GM12878 (cell line): ENCODE data around the gene ALG8. TPM values are rescaled to one million over a fixed set of nuclear protein-coding genes. Genes with fewer than 3 reads are reported as not detected.

ENCODE experiments used
- ATAC-seq: fragments of 200-7000 bp; cut with Tn5 transposase; 3 replicates; pipeline ENCODE4 v1.9.1; 2020; ENCODE audit warnings: mild to moderate bottlenecking, moderate library complexity
- BruUV-seq: library from RNA; stranded (reverse); fragments of 400-500 nt; replicated peaks from 2 replicates; lab custom pipeline; 2021; lab: Mats Ljungman, UMichigan
- CTCF ChIA-PET: fragments of 300-600 bp; sonication (Branson Sonifier 250); formaldehyde crosslinking; extraction: SDS; loops from one replicate; lab custom pipeline; 2021; ENCODE audit warnings: inconsistent platforms; lab: Yijun Ruan, JAX
- POLR2A ChIA-PET: fragments of 350-600 bp; formaldehyde crosslinking; extraction: SDS; loops from one replicate; lab custom pipeline; 2021; ENCODE audit warnings: inconsistent platforms; lab: Charles Lee
- RAD21 ChIA-PET: fragments of 300-600 bp; sonication (Branson Sonifier 250); formaldehyde crosslinking; loops from one replicate; lab custom pipeline; 2023; ENCODE audit warnings: antibody characterized with exemption; ENCODE audit not compliant: unreplicated experiment; lab: Charles Lee
- SMC1A ChIA-PET: fragments of 300-600 bp; sonication (Branson Sonifier 250); formaldehyde crosslinking; loops from one replicate; lab custom pipeline; 2023; ENCODE audit not compliant: unreplicated experiment, uncharacterized antibody; lab: Charles Lee
- DNase-seq: peaks from one replicate; pipeline ENCODE4 v3.0.0-alpha.2; 2011; ENCODE audit warnings: low read depth, low spot score
- FAIRE-seq: peaks from 3 replicates; lab custom pipeline; 2011; peaks lifted over from hg19 to GRCh38; lab: Jason Lieb, UNC
- H2AFZ ChIP-seq: 2 replicates; pipeline ENCODE4 v1.6.0; 2011; ENCODE audit warnings: low read depth, low read length, control low read depth; ENCODE audit not compliant: control insufficient read depth
- H3K27ac ChIP-seq: 2 replicates; pipeline ENCODE4 v1.5.1; 2011; ENCODE audit warnings: control low read depth; ENCODE audit not compliant: control insufficient read depth, insufficient read depth
- H3K27me3 ChIP-seq, 2 experiments: replicated peaks in 1 of 2; 2 replicates each; pipeline versions ENCODE4 v1.6.0 to v1.6.1; 2011; ENCODE audit warnings: low read length in 1 of 2; ENCODE audit not compliant: control insufficient read depth in 2 of 2, insufficient read depth in 2 of 2
- H3K36me3 ChIP-seq, 2 experiments: 2 replicates each; pipeline ENCODE4 v1.5.1; 2011; ENCODE audit warnings: low read length in 1 of 2; ENCODE audit not compliant: control insufficient read depth in 2 of 2, insufficient read depth in 2 of 2
- H3K4me1 ChIP-seq: 2 replicates; pipeline ENCODE4 v1.6.1; 2011; ENCODE audit warnings: mild to moderate bottlenecking, low read length, moderate library complexity, mixed read lengths; ENCODE audit not compliant: control insufficient read depth, insufficient read depth
- H3K4me2 ChIP-seq: 2 replicates; pipeline ENCODE4 v1.6.0; 2011; ENCODE audit warnings: control low read depth; ENCODE audit not compliant: control insufficient read depth, insufficient read depth
- H3K4me3 ChIP-seq: fragments of 200-600 bp; sonication (generic); 2 replicates; pipeline ENCODE4 v1.5.1; 2016
- H3K79me2 ChIP-seq: 2 replicates; pipeline ENCODE4 v1.6.0; 2011; ENCODE audit warnings: low read length; ENCODE audit not compliant: control insufficient read depth, insufficient read depth
- H3K9ac ChIP-seq: 2 replicates; pipeline ENCODE4 v1.8.0; 2011; ENCODE audit warnings: low read length, control low read depth, mixed read lengths; ENCODE audit not compliant: control insufficient read depth, insufficient read depth
- H3K9me3 ChIP-seq: replicated peaks from 3 replicates; pipeline ENCODE4 v1.5.1; 2011; ENCODE audit warnings: mild to moderate bottlenecking, low read length; ENCODE audit not compliant: control insufficient read depth, insufficient read depth
- H4K20me1 ChIP-seq: 2 replicates; pipeline ENCODE4 v1.6.0; 2011; ENCODE audit not compliant: control insufficient read depth, insufficient read depth
- ATF2 ChIP-seq: IDR thresholded peaks from 2 replicates; pipeline ENCODE4 v1.6.1; 2012; ENCODE audit warnings: low read length, inconsistent platforms
- CBFB ChIP-seq: IDR thresholded peaks from 2 replicates; pipeline ENCODE4 v1.6.1; 2016; ENCODE audit warnings: antibody characterized with exemption, low read depth
- IRF3 ChIP-seq: fragments of 450-650 bp; IDR thresholded peaks from 2 replicates; pipeline ENCODE4 v1.6.1; 2014; ENCODE audit warnings: mild to moderate bottlenecking
- JUND ChIP-seq: IDR thresholded peaks from 2 replicates; pipeline ENCODE4 v1.6.1; 2012; ENCODE audit warnings: low read depth, mild to moderate bottlenecking, low read length, improper control_type of control experiment, moderate library complexity
- NFYA ChIP-seq: IDR thresholded peaks from 2 replicates; pipeline ENCODE4 v1.6.1; 2011; ENCODE audit warnings: low read depth, mild to moderate bottlenecking, low read length, improper control_type of control experiment, borderline replicate concordance
- PAX5 ChIP-seq: IDR thresholded peaks from 2 replicates; pipeline ENCODE4 v1.6.1; 2011; ENCODE audit warnings: low read depth, low read length, borderline replicate concordance
- PML ChIP-seq: IDR thresholded peaks from 2 replicates; pipeline ENCODE4 v1.6.1; 2012; ENCODE audit warnings: low read length, inconsistent platforms
- RELA ChIP-seq: fragments of 450-650 bp; IDR thresholded peaks from 2 replicates; pipeline ENCODE4 v1.8.0; 2014; ENCODE audit warnings: borderline replicate concordance; ENCODE audit not compliant: partially characterized antibody
- ZBTB33 ChIP-seq: fragments of 450-650 bp; IDR thresholded peaks from 2 replicates; pipeline ENCODE4 v1.6.1; 2017; ENCODE audit warnings: mild to moderate bottlenecking
- ZNF384 ChIP-seq: IDR thresholded peaks from 2 replicates; pipeline ENCODE4 v1.6.1; 2012; ENCODE audit warnings: low read depth, mild to moderate bottlenecking, low read length, improper control_type of control experiment, borderline replicate concordance
- WGBS: methylation state at CpG from one replicate; pipeline ENCODE4 v1.1.6; 2016; ENCODE audit warnings: low lambda C conversion rate; ENCODE audit not compliant: insufficient replicate concordance, insufficient coverage; ENCODE audit errors: missing lambda C conversion rate; 5-methylcytosine and 5-hydroxymethylcytosine counted together
- in situ Hi-C: fragments of 300-500 bp; cut with MboI; formaldehyde crosslinking; loops from 9 replicates; pipeline ENCODE4 v1.14.3; 2018; ENCODE audit warnings: mixed read lengths
- intact Hi-C: fragments of 100-400 bp; cut with micrococcal nuclease; formaldehyde crosslinking; loops from one replicate; pipeline ENCODE4 v1.14.2; 2022; ENCODE audit not compliant: unreplicated experiment
- polyA plus RNA-seq, 11 experiments: library from polyadenylated mRNA; depleted of rRNA in 4 of 11; unstranded in 6 of 11; stranded (reverse) in 5 of 11; fragments of >200 nt; fragmentation: Nextera tagmentation in 4 of 11; fragmentation: Illumina TruSeq in 1 of 11; extraction: Ambion mirVana in 4 of 11; extraction: Trizol in 1 of 11; gene quantifications; 1 replicate in 1 of 11; 2 replicates in 10 of 11; pipeline versions ENCODE4 v1.2.1 to v1.2.3, GENCODE V29; 2011 to 2016; ENCODE audit warnings: inconsistent platforms in 2 of 11, missing spikeins in 2 of 11, low read depth in 1 of 11
- total RNA-seq, 4 experiments: library from RNA; depleted of rRNA in 3 of 4; stranded (reverse); fragments of >200 nt in 3 of 4; fragmentation: Illumina TruSeq in 1 of 4; extraction: Trizol in 1 of 4; gene quantifications; 2 replicates each; pipeline versions ENCODE4 v1.2.1 to v1.2.3, GENCODE V29; 2013 to 2021

The ALG8 gene
- total and polyA plus RNA-seq, 10 of the 15 experiments (the other 5 are each of a cell fraction or from before 2014, with no cell fraction given): 45.7 to 105 (median 68.4) TPM

DNA sequence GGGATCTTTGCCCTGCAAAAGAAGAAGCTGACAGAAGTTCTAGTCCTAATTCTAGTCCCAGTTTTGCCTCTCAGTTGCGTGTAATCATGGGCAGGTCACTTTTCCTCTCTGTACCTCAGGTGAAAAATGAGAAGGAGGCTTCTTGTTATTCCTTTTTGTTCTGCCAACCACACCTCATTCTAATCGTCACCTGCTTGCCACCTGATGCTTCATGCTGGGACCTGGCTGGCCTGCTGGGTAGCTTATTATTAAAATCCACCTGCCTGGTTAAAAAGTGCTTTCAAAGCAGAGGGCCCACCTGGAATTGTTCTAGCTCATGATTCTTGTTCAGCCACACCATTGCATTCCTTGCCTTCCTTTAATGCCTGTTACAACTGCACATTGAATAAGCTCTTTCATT lies 8.4 kb upstream of the ALG8 start:
- no peak for ATAC-seq
- WGBS: 74% methylated on average over 2 of the region's 2 CpGs
- no peak for DNase-seq
- RAD21 ChIA-PET: interaction anchor here (1.4 kb wide), 1 partner anchor 417 kb away, joined by 5 read pairs; no protein-coding TSS in a partner anchor
- Histone ChIP-seq H3K79me2 (no peaks in the 10 kb centered on the region), H3K27ac (no peak overlapping the region), H3K27me3 (no peaks in the 10 kb centered on the region), H3K4me2 (no peak overlapping the region), H3K9ac (no peak overlapping the region), H3K36me3 (no peaks in the 10 kb centered on the region; a peak in 1 of 4 replicates), H4K20me1 (no peaks in the 10 kb centered on the region), H3K4me3 (no peak overlapping the region), H2AFZ (no peak overlapping the region), H3K9me3 (no peaks in the 10 kb centered on the region; the same call in 2 of the 3 replicates), H3K4me1 (peaks cover 4% of the 10 kb centered on the region; the same call in 1 of the 2 replicates)
- SMC1A ChIA-PET: interaction anchor here (0.6 to 0.9 kb wide), 3 partner anchors 80 to 568 kb away, joined by 3 read pairs; no protein-coding TSS in a partner anchor
- POLR2A ChIA-PET: interaction anchor here (0.6 kb wide), 1 partner anchor 103 kb away, joined by 3 read pairs; no protein-coding TSS in a partner anchor
- intact Hi-C loops: no loop called here
- in situ Hi-C loops: no loop called here
- CTCF ChIA-PET: interaction anchor here (0.8 to 1.1 kb wide), 2 partner anchors 8 to 417 kb away, joined by 3 read pairs; partner anchors contain the start of gene ALG8
- FAIRE-seq: no peak
- TF ChIP-seq IRF3: no peak
- TF ChIP-seq NFYA: no peak
- TF ChIP-seq ATF2: no peak
- TF ChIP-seq RELA: no peak
- no peak for TF ChIP-seq ZNF384
- no peak for TF ChIP-seq ZBTB33
- no peak for TF ChIP-seq PAX5
- no peak for TF ChIP-seq PML
- TF ChIP-seq CBFB: no peak
- no peak for TF ChIP-seq JUND
- no TSS peak for BruUV-seq
